ENCODE measurements around the gene MAPK12. TPM values are rescaled to one million over a fixed set of nuclear protein-coding genes. Genes with fewer than 3 reads are reported as not detected.

The MAPK12 gene
- total RNA-seq, 1 experiment from 2014 or later, result 74.6 TPM

- no TSS peak for BruUV-seq (replicated peaks)
- no peak for DNase-seq (ENCODE audit: low read depth, low spot score)
- CTCF ChIA-PET, result interaction anchor here (0.6 kb wide), 1 partner anchor 387 kb away, joined by 3 read pairs; no protein-coding TSS in a partner anchor
- Histone ChIP-seq H3K27me3 (ENCODE audit: control insufficient read depth, insufficient read depth, low read length) (no peaks in the 10 kb centered on the region), H3K9me3 (ENCODE audit: control insufficient read depth, insufficient read depth, low read depth, low read length) (no peaks in the 10 kb centered on the region), H3K27ac (ENCODE audit: low read length) (no peak overlapping the region), H3K4me1 (ENCODE audit: control insufficient read depth, insufficient read depth, low read length) (no peaks in the 10 kb centered on the region), H3K4me3 (ENCODE audit: low read depth in 2 of 2, low read length in 2 of 2) (no peak overlapping the region), H3K36me3 (ENCODE audit: control insufficient read depth, insufficient read depth, low read length) (0 out of 2 replicates have a peak, but pooled peaks cover 2% of the 10 kb centered on the region)
- POLR2A ChIA-PET, result no interaction called here
- TF ChIP-seq TCF7L2 (IDR thresholded peaks at IDR 0.05; ENCODE audit: low read depth, low read length), result no peak
- no peak for TF ChIP-seq POLR2AphosphoS5 (IDR thresholded peaks at IDR 0.05; ENCODE audit: low read depth, low read length)
- no peak for TF ChIP-seq SIN3A (IDR thresholded peaks at IDR 0.05; ENCODE audit: borderline replicate concordance, insufficient read depth, low read depth, low read length)
- no peak for TF ChIP-seq REST (IDR thresholded peaks at IDR 0.05; ENCODE audit: insufficient read depth in 1 of 2, low read depth in 2 of 2, low read length in 1 of 2)
- no peak for TF ChIP-seq CTCF (IDR thresholded peaks at IDR 0.05)
- in situ Hi-C loops (cut with HindIII; ENCODE audit: low pct_unique_long_range_greater_than_20kb, low sequenced_read_pairs), result no loop called here
- intact Hi-C loops (cut with micrococcal nuclease; ENCODE audit: unreplicated experiment), result no loop called here
- no peak for ATAC-seq
Measured at GRCh38 chr22:50216684-50217520, 44.6 kb downstream of the MAPK12 start.

- ChIA-PET CTCF (no interaction called here), POLR2A (no interaction called here)
- DNase-seq (ENCODE audit: low read depth, low spot score) (no peak), ATAC-seq (no peak)
- TF ChIP-seq SIN3A (IDR thresholded peaks at IDR 0.05; ENCODE audit: borderline replicate concordance, insufficient read depth, low read depth, low read length) (no peak), POLR2AphosphoS5 (IDR thresholded peaks at IDR 0.05; ENCODE audit: low read depth, low read length) (no peak), TCF7L2 (IDR thresholded peaks at IDR 0.05; ENCODE audit: low read depth, low read length) (no peak), CTCF (IDR thresholded peaks at IDR 0.05) (no peak), REST (IDR thresholded peaks at IDR 0.05; ENCODE audit: insufficient read depth in 1 of 2, low read depth in 2 of 2, low read length in 1 of 2) (no peak)
- Histone ChIP-seq H3K9me3 (ENCODE audit: control insufficient read depth, insufficient read depth, low read depth, low read length) (no peaks in the 10 kb centered on the region), H3K4me1 (ENCODE audit: control insufficient read depth, insufficient read depth, low read length) (no peaks in the 10 kb centered on the region), H3K27ac (ENCODE audit: low read length) (no peak overlapping the region), H3K27me3 (ENCODE audit: control insufficient read depth, insufficient read depth, low read length) (no peaks in the 10 kb centered on the region), H3K4me3 (ENCODE audit: low read depth in 2 of 2, low read length in 2 of 2) (no peak overlapping the region), H3K36me3 (ENCODE audit: control insufficient read depth, insufficient read depth, low read length) (0 out of 2 replicates have a peak, but pooled peaks cover 2% of the 10 kb centered on the region)
- intact Hi-C loops (cut with micrococcal nuclease; ENCODE audit: unreplicated experiment), result no loop called here
- in situ Hi-C loops (cut with HindIII; ENCODE audit: low pct_unique_long_range_greater_than_20kb, low sequenced_read_pairs), result no loop called here
- BruUV-seq (replicated peaks), result no TSS peak
Measured at GRCh38 chr22:50216055-50216683, 45.3 kb downstream of the MAPK12 start.
